A549 (cell line): ENCODE results near the gene RTP2.

Experiments used
- EP300 ChIP-seq, 2 experiments: fragments of >200 bp; sonication (Bioruptor Twin); formaldehyde crosslinking; IDR thresholded peaks; 2 replicates in 1 of 2; 3 replicates in 1 of 2; pipeline ENCODE4 v1.6.1; 2016 to 2017
- JUN ChIP-seq, 2 experiments: fragments of >200 bp; sonication (Bioruptor Twin); formaldehyde crosslinking; IDR thresholded peaks; 2 replicates in 1 of 2; 3 replicates in 1 of 2; pipeline ENCODE4 v1.6.1; 2016 to 2017
- JUNB ChIP-seq: fragments of >200 bp; sonication (Bioruptor Twin); formaldehyde crosslinking; IDR thresholded peaks from 2 replicates; pipeline ENCODE4 v1.6.1; 2016
- RAD21 ChIP-seq, 2 experiments: fragments of >200 bp in 1 of 2; sonication (Bioruptor Twin) in 1 of 2; formaldehyde crosslinking in 1 of 2; IDR thresholded peaks in 1 of 2; conservative IDR thresholded peaks in 1 of 2; 2 replicates in 1 of 2; 3 replicates in 1 of 2; pipeline ENCODE4 v1.6.1; 2012 to 2018; ENCODE audit warnings: inconsistent platforms in 1 of 2
- RFX5 ChIP-seq: fragments of 450-650 bp; IDR thresholded peaks from 2 replicates; pipeline ENCODE4 v1.7.1; 2014; ENCODE audit warnings: antibody characterized with exemption, mild to moderate bottlenecking, moderate library complexity
- SMC3 ChIP-seq: fragments of >200 bp; sonication (Bioruptor Twin); formaldehyde crosslinking; IDR thresholded peaks from 3 replicates; pipeline ENCODE4 v1.6.1; 2018; ENCODE audit warnings: inconsistent platforms
- TF ChIP-seq, protein P1 (sequence below): fragments of >200 bp; sonication (Bioruptor Twin); formaldehyde crosslinking; IDR thresholded peaks from 3 replicates; pipeline ENCODE4 v1.5.1; 2016
- TF ChIP-seq, protein P2 (sequence below): fragments of 250-450 bp; sonication (Bioruptor Pico); IDR thresholded peaks from 2 replicates; pipeline ENCODE4 v1.5.0; 2021; ENCODE audit warnings: mild to moderate bottlenecking, moderate library complexity, borderline replicate concordance

DNA sequence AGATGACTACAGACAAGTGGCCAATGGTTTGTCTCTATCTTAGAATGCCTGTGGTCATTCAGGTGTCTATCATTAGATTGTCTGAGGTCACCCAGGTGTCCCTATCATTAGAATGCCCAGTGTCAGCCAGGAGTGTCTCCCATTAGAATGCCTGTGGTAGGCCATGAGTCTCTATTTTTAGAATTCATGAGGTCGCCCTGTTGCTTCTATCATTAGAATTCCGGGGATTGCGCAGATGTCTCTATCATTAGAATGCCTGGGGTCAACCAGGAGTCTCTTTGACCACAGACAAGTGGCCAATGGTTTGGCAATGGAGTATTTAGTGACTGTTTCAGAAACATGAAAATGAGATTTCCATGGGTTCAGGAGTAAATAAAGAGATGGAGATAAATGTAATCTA lies 7.6 kb downstream of the RTP2 start:
- TF ChIP-seq JUNB (no peak), EP300 (IDR thresholded peaks at IDR 0.05) (no peak), JUN (IDR thresholded peaks at IDR 0.05) (no peak), RAD21 (conservative IDR thresholded peaks at IDR 0.05 in 1 of 2, IDR thresholded peaks at IDR 0.05 in 1 of 2) (no peak), SMC3 (no peak), RFX5 (no peak)
- TF ChIP-seq, protein P1, sequence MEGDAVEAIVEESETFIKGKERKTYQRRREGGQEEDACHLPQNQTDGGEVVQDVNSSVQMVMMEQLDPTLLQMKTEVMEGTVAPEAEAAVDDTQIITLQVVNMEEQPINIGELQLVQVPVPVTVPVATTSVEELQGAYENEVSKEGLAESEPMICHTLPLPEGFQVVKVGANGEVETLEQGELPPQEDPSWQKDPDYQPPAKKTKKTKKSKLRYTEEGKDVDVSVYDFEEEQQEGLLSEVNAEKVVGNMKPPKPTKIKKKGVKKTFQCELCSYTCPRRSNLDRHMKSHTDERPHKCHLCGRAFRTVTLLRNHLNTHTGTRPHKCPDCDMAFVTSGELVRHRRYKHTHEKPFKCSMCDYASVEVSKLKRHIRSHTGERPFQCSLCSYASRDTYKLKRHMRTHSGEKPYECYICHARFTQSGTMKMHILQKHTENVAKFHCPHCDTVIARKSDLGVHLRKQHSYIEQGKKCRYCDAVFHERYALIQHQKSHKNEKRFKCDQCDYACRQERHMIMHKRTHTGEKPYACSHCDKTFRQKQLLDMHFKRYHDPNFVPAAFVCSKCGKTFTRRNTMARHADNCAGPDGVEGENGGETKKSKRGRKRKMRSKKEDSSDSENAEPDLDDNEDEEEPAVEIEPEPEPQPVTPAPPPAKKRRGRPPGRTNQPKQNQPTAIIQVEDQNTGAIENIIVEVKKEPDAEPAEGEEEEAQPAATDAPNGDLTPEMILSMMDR, result no peak
- TF ChIP-seq, protein P2, sequence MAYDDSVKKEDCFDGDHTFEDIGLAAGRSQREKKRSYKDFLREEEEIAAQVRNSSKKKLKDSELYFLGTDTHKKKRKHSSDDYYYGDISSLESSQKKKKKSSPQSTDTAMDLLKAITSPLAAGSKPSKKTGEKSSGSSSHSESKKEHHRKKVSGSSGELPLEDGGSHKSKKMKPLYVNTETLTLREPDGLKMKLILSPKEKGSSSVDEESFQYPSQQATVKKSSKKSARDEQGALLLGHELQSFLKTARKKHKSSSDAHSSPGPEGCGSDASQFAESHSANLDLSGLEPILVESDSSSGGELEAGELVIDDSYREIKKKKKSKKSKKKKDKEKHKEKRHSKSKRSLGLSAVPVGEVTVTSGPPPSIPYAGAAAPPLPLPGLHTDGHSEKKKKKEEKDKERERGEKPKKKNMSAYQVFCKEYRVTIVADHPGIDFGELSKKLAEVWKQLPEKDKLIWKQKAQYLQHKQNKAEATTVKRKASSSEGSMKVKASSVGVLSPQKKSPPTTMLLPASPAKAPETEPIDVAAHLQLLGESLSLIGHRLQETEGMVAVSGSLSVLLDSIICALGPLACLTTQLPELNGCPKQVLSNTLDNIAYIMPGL, result no peak
